ENCODE measurements around the gene SORBS1.

DNA sequence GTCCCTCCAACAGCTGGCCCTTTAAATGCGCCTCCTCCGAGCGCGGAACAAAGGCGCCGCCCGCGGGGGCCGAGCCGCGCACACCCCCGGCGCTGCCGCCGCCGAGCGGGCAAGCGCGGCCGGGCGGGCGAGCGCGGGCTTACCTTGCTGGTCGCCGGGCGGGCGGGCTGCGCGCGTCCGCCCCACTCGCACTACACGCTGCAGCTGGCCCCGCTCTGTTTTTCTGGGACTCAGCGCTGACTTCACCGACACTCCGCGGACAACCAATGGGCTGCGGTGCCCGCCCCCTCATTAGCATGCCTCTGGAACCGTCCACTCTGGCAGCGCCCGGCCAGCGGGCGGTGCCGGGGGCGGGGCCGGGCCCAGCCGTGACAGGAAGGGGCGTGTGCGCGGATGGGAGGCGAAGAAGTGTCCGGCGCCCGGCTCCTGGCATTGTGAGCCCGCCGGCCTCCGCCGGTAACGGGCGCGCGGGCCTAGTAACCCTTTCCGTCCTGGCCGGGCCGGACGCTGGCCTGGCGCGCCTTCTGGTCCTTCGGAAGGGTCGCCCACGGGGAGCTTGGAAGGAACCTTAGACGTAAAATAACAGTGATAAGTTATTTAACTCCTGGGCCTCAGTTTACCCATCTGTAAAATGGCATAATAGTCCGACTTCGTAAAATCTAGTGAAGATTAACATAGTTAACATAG lies at the start of gene SORBS1:
- TF ChIP-seq POLR2A (IDR thresholded peaks at IDR 0.05) (peak; percentile 99), CTCF (IDR thresholded peaks at IDR 0.05) (no peak)
